AG08396 (cell line): Measurements from ENCODE around the gene TTC24.
"Not testable (repeated sequence)": the region's sequence is repeated elsewhere in the genome, so short reads cannot be mapped to it uniquely, and the experiment has no call there.

Experiments
- DNase-seq: peaks from one replicate; pipeline ENCODE4 v3.0.0; 2012; ENCODE audit warnings: low spot score, mixed read lengths

Gene TTC24

GRCh38 chr1:156579472-156579871, at the start of gene TTC24:
TTC24 (plus strand) TSS chr1:156579723; CDS start chr1:156581365, 1,642 bp downstream.
- DNase-seq = no peak

- no peak for DNase-seq
Measured at GRCh38 chr1:156530006-156530405, 49.5 kb upstream of the TTC24 start.

GRCh38 chr1:156532374-156532773, 47.1 kb upstream of the TTC24 start:
- DNase-seq = no peak

GRCh38 chr1:156533568-156534220, 45.8 kb upstream of the TTC24 start:
- no peak for DNase-seq

- no peak for DNase-seq
Measured at GRCh38 chr1:156534424-156535060, 45.0 kb upstream of the TTC24 start.

- no peak for DNase-seq
Measured at GRCh38 chr1:156537027-156537426, 42.5 kb upstream of the TTC24 start.

GRCh38 chr1:156538711-156539440, 40.6 kb upstream of the TTC24 start:
- DNase-seq = no peak

GRCh38 chr1:156539818-156540355, 39.6 kb upstream of the TTC24 start:
- DNase-seq = no peak

GRCh38 chr1:156540955-156541354, 38.6 kb upstream of the TTC24 start:
- DNase-seq = no peak

- DNase-seq = no peak
Measured at GRCh38 chr1:156543066-156543465, 36.5 kb upstream of the TTC24 start.

GRCh38 chr1:156544592-156545102, 34.9 kb upstream of the TTC24 start:
- DNase-seq = no peak

- DNase-seq = no peak
Measured at GRCh38 chr1:156546267-156546666, 33.3 kb upstream of the TTC24 start.

- no peak for DNase-seq
Measured at GRCh38 chr1:156547434-156547833, 32.1 kb upstream of the TTC24 start.

- no peak for DNase-seq
Measured at GRCh38 chr1:156547982-156548381, 31.5 kb upstream of the TTC24 start.

GRCh38 chr1:156549390-156549789, 30.1 kb upstream of the TTC24 start:
- no peak for DNase-seq

GRCh38 chr1:156549831-156550230, 29.7 kb upstream of the TTC24 start:
- no peak for DNase-seq

- DNase-seq = no peak
Measured at GRCh38 chr1:156550346-156550745, 29.2 kb upstream of the TTC24 start.

- DNase-seq = no peak
Measured at GRCh38 chr1:156551066-156551643, 28.4 kb upstream of the TTC24 start.

GRCh38 chr1:156551869-156552268, 27.7 kb upstream of the TTC24 start:
- no peak for DNase-seq

GRCh38 chr1:156552518-156552917, 27.0 kb upstream of the TTC24 start:
- DNase-seq = no peak

- DNase-seq = not testable (repeated sequence)
Measured at GRCh38 chr1:156552937-156553336, 26.6 kb upstream of the TTC24 start.

GRCh38 chr1:156553860-156554485, 25.6 kb upstream of the TTC24 start:
- DNase-seq = no peak
